ENCODE data around the gene CGA.

DNA sequence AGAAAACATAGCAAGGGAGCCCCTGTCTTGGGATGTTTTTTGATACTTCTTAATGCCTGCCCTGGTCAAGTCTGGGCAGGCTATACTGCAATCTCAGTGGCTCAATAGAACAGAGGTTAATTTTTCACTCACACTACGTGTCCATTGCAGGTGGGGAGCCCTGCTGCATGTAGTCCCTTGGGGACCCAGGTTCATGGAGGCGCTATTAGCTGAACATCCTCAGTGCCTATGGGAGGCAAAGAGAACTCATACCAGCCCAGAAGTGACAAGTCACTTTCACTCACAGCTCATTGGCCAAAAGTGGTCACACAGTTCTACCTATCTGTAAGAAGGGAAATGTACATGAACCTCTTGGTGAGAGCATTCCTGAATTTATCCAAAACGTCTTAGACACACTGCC lies 23.2 kb downstream of the CGA start:
- TF ChIP-seq FOSL2 (IDR thresholded peaks at IDR 0.05; ENCODE audit: borderline replicate concordance, low read depth) (no peak), SIN3A (IDR thresholded peaks at IDR 0.05; ENCODE audit: borderline replicate concordance, low read depth, low read length) (no peak), CTCF (IDR thresholded peaks at IDR 0.05) (no peak)
- TF ChIP-seq, protein P1, sequence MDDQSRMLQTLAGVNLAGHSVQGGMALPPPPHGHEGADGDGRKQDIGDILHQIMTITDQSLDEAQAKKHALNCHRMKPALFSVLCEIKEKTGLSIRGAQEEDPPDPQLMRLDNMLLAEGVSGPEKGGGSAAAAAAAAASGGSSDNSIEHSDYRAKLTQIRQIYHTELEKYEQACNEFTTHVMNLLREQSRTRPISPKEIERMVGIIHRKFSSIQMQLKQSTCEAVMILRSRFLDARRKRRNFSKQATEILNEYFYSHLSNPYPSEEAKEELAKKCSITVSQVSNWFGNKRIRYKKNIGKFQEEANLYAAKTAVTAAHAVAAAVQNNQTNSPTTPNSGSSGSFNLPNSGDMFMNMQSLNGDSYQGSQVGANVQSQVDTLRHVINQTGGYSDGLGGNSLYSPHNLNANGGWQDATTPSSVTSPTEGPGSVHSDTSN (IDR thresholded peaks at IDR 0.05) = no peak

All from SK-N-SH (cell line).